Liver (tissue), 9 donors: Measurements from ENCODE around the gene CILP. TPM values are rescaled to one million over a fixed set of nuclear protein-coding genes. Genes with fewer than 3 reads are reported as not detected.

ENCODE experiments used
- DNase-seq: peaks from one replicate; pipeline ENCODE4 v3.0.0-alpha.2; 2017; ENCODE audit warnings: low spot score
- H3K27ac ChIP-seq, 2 donors: one replicate each; pipeline ENCODE4 v1.7.0; 2013; ENCODE audit warnings: inconsistent platforms in 2 of 2, low read length in 2 of 2, control low read depth in 1 of 2, low read depth in 1 of 2, mild to moderate bottlenecking in 1 of 2
- H3K27me3 ChIP-seq, 4 donors: one replicate each; pipeline versions ENCODE4 v1.6.1 to v1.7.0; 2013; ENCODE audit warnings: low read length in 3 of 4, inconsistent platforms in 1 of 4, mild to moderate bottlenecking in 1 of 4, moderate library complexity in 1 of 4; ENCODE audit not compliant: control insufficient read depth in 4 of 4, insufficient read depth in 4 of 4
- H3K36me3 ChIP-seq, 4 donors: one replicate each; pipeline versions ENCODE4 v1.6.1 to v1.7.0; 2013; ENCODE audit warnings: low read length in 3 of 4, mild to moderate bottlenecking in 3 of 4, low read depth in 1 of 4, moderate library complexity in 1 of 4; ENCODE audit not compliant: control insufficient read depth in 4 of 4, insufficient read depth in 3 of 4
- H3K4me1 ChIP-seq, 4 donors: one replicate each; pipeline versions ENCODE4 v1.6.1 to v1.7.0; 2013; ENCODE audit warnings: low read length in 3 of 4, mild to moderate bottlenecking in 3 of 4, moderate library complexity in 1 of 4; ENCODE audit not compliant: control insufficient read depth in 4 of 4, insufficient read depth in 4 of 4
- H3K4me3 ChIP-seq, 3 donors: one replicate each; pipeline versions ENCODE4 v1.6.1 to v1.7.0; 2013; ENCODE audit warnings: low read length in 3 of 3, control low read depth in 1 of 3, low read depth in 1 of 3, mild to moderate bottlenecking in 1 of 3
- H3K9ac ChIP-seq, 2 donors: one replicate each; pipeline ENCODE4 v1.7.0; 2013; ENCODE audit warnings: low read length in 2 of 2, mild to moderate bottlenecking in 2 of 2, moderate library complexity in 2 of 2, control low read depth in 1 of 2, low read depth in 1 of 2
- H3K9me3 ChIP-seq, 4 donors: one replicate each; pipeline versions ENCODE4 v1.6.1 to v1.7.0; 2013; ENCODE audit warnings: low read length in 3 of 4; ENCODE audit not compliant: control insufficient read depth in 4 of 4
- ATF3 ChIP-seq: IDR thresholded peaks from 2 replicates; pipeline ENCODE4 v1.6.1; 2016; ENCODE audit warnings: antibody characterized with exemption
- FOXA2 ChIP-seq: IDR thresholded peaks from 2 replicates; pipeline ENCODE4 v1.6.1; 2016; ENCODE audit warnings: antibody characterized with exemption
- HNF4A ChIP-seq, 2 donors: conservative IDR thresholded peaks; 2 replicates each; pipeline ENCODE4 v1.6.1; 2016; ENCODE audit warnings: antibody characterized with exemption in 2 of 2, mild to moderate bottlenecking in 2 of 2
- HNF4G ChIP-seq: IDR thresholded peaks from 2 replicates; pipeline ENCODE4 v1.6.1; 2016; ENCODE audit warnings: antibody characterized with exemption
- NR2F2 ChIP-seq: IDR thresholded peaks from 2 replicates; pipeline ENCODE4 v1.6.1; 2016; ENCODE audit warnings: antibody characterized with exemption
- RAD21 ChIP-seq, 2 donors: IDR thresholded peaks; 2 replicates each; pipeline ENCODE4 v1.6.1; 2016; ENCODE audit warnings: antibody characterized with exemption in 2 of 2, mild to moderate bottlenecking in 2 of 2
- REST ChIP-seq: IDR thresholded peaks from 2 replicates; pipeline ENCODE4 v1.6.1; 2016; ENCODE audit warnings: antibody characterized with exemption, mild to moderate bottlenecking
- YY1 ChIP-seq: IDR thresholded peaks from 2 replicates; pipeline ENCODE4 v1.6.1; 2016; ENCODE audit warnings: antibody characterized with exemption, mild to moderate bottlenecking
- ZBTB33 ChIP-seq: IDR thresholded peaks from 2 replicates; pipeline ENCODE4 v1.6.1; 2016; ENCODE audit warnings: antibody characterized with exemption
- WGBS: extraction: QIAGEN DNeasy Blood & Tissue Kit; methylation state at CpG from one replicate; pipeline ENCODE4 v1.1.7; 2013; 5-methylcytosine and 5-hydroxymethylcytosine counted together
- polyA plus RNA-seq, 2 donors: library from polyadenylated mRNA; stranded (reverse) in 1 of 2; unstranded in 1 of 2; fragments of 200-250 nt in 1 of 2; fragments of >200 nt in 1 of 2; fragmentation: Nextera tagmentation in 1 of 2; extraction: Ambion mirVana in 1 of 2; gene quantifications; one replicate each; pipeline versions ENCODE4 v1.2.1 to v1.2.3, GENCODE V29; 2013 to 2015
- total RNA-seq, 2 donors: library from RNA; depleted of rRNA; stranded (reverse); fragments of >200 nt; gene quantifications; one replicate each; pipeline ENCODE4 v1.2.3, GENCODE V29; 2014
- donor health status: healthy.
- donor health status: healthy.
- donor health status: healthy.
- donor health status: healthy.
- donor health status: healthy.

Gene CILP
- total and polyA plus RNA-seq, 4 donors: 0.28 to 2.6 (median 0.44) TPM

- 89% methylated on average over 5 of the region's 5 CpGs for WGBS
- TF ChIP-seq FOXA2 (no peak), HNF4A (conservative IDR thresholded peaks at IDR 0.05) (no peak), ZBTB33 (no peak), YY1 (no peak), REST (no peak), HNF4G (no peak)
- DNase-seq: no peak
Observed at GRCh38 chr15:65195548-65195923, 15.7 kb downstream of the CILP start.

GRCh38 chr15:65194826-65195547, 16.3 kb downstream of the CILP start:
- no peaks in the 10 kb centered on the region for H3K4me1 ChIP-seq
- no peak overlapping the region for H3K9ac ChIP-seq
- H3K9me3 ChIP-seq: no peaks in the 10 kb centered on the region
- H3K27me3 ChIP-seq: no peaks in the 10 kb centered on the region
- no peaks in the 10 kb centered on the region for H3K36me3 ChIP-seq
- H3K4me3 ChIP-seq: no peak overlapping the region
- DNase-seq: no peak
- 72% methylated on average over 7 of the region's 7 CpGs for WGBS
- H3K27ac ChIP-seq: no peak overlapping the region
- TF ChIP-seq HNF4G (no peak), ZBTB33 (no peak), ATF3 (no peak), HNF4A (conservative IDR thresholded peaks at IDR 0.05) (no peak), NR2F2 (no peak), RAD21 (IDR thresholded peaks at IDR 0.05) (no peak), REST (no peak)

More at GRCh38 chr15:65195548-65195923, 15.7 kb downstream of the CILP start:
- Histone ChIP-seq H3K9me3 (no peaks in the 10 kb centered on the region), H3K27me3 (no peaks in the 10 kb centered on the region), H3K4me3 (no peak overlapping the region), H3K36me3 (no peaks in the 10 kb centered on the region), H3K9ac (no peak overlapping the region), H3K27ac (no peak overlapping the region), H3K4me1 (no peaks in the 10 kb centered on the region)
